ENCODE measurements around the gene GJA1. TPM values are rescaled to one million over a fixed set of nuclear protein-coding genes. Genes with fewer than 3 reads are reported as not detected.
A peak's percentile ranks its signal among the peaks of the same experiment; 100 is the strongest.

GJA1 gene
- total RNA-seq, 5 donors from 2014 or later (not counting 1 experiment from before 2014, with no cell fraction given), result 1.1 to 1.5 (median 1.4) TPM; not detected in 2

- ATAC-seq (replicated peaks in 1 of 4), result peak in 1 of 4 experiments; percentile 9
These were observed 920 bp downstream of the GJA1 start for GRCh38 chr6:121436274-121436857.

GRCh38 chr6:121436960-121437850 lies 1.8 kb downstream of the GJA1 start:
- Histone ChIP-seq H3K9me3 (no peaks in the 10 kb centered on the region), H3K4me3 (ENCODE audit: control insufficient read depth in 1 of 2, extremely low read depth in 1 of 2, low read length in 1 of 2) (peak overlapping the region; percentile 51 to 58), H3K27ac (ENCODE audit: low read length) (no peak overlapping the region), H3K4me1 (ENCODE audit: control insufficient read depth in 1 of 2, extremely low read depth in 1 of 2, insufficient read depth in 2 of 2, low read length in 2 of 2) (peaks cover 0 to 12% of the 10 kb centered on the region in 2 experiments), H3K36me3 (ENCODE audit: control insufficient read depth in 2 of 2, extremely low read depth in 1 of 2, insufficient read depth in 1 of 2, low read length in 1 of 2) (no peaks in the 10 kb centered on the region), H3K27me3 (replicated peaks in 1 of 2; ENCODE audit: control insufficient read depth in 2 of 2, extremely low read depth in 1 of 2, insufficient read depth in 2 of 2, low read length in 1 of 2) (peaks cover 18 to 23% of the 10 kb centered on the region in 2 experiments)
- CTCF ChIA-PET, result interaction anchor here (0.7 kb wide), 2 partner anchors 20 to 97 kb away, joined by 3 to 4 read pairs; no protein-coding TSS in a partner anchor
- DNase-seq, result peak in 4 of 35 experiments; percentile 7 to 13 (median 10)
- Mint-ChIP-seq H3K4me1 (peaks cover 23 to 26% (median 24%) of the 10 kb centered on the region in 3 donors), H3K36me3 (no peaks in the 10 kb centered on the region), H3K27me3 (peaks cover 18 to 31% of the 10 kb centered on the region in 2 donors), H3K27ac (no peak overlapping the region), H3K9me3 (no peaks in the 10 kb centered on the region), H3K4me3 (peak overlapping the region; percentile 78 to 82 (median 81))
- ATAC-seq (replicated peaks in 1 of 4), result peak in 2 of 4 experiments; percentile 26 to 45
- POLR2A ChIA-PET, result no interaction called here
- WGBS (ENCODE audit: insufficient coverage), result 8% methylated on average over 26 of the region's 45 CpGs

More at GRCh38 chr6:121436274-121436857, 920 bp downstream of the GJA1 start:
- ChIA-PET CTCF (interaction anchor here (0.7 kb wide), 2 partner anchors 19 to 98 kb away, joined by 3 to 4 read pairs; no protein-coding TSS in a partner anchor), POLR2A (no interaction called here)
- no peak for DNase-seq
- Mint-ChIP-seq H3K27me3 (peaks cover 18 to 31% of the 10 kb centered on the region in 2 donors), H3K4me1 (peaks cover 23 to 26% (median 24%) of the 10 kb centered on the region in 3 donors), H3K4me3 (peak overlapping the region; percentile 78 to 82 (median 81)), H3K27ac (no peak overlapping the region), H3K9me3 (no peaks in the 10 kb centered on the region), H3K36me3 (no peaks in the 10 kb centered on the region)
- 0% methylated on average over 3 of the region's 16 CpGs for WGBS (ENCODE audit: insufficient coverage)
- Histone ChIP-seq H3K27ac (ENCODE audit: low read length) (no peak overlapping the region), H3K9me3 (no peaks in the 10 kb centered on the region), H3K36me3 (ENCODE audit: control insufficient read depth in 2 of 2, extremely low read depth in 1 of 2, insufficient read depth in 1 of 2, low read length in 1 of 2) (no peaks in the 10 kb centered on the region), H3K4me3 (ENCODE audit: control insufficient read depth in 1 of 2, extremely low read depth in 1 of 2, low read length in 1 of 2) (peak overlapping the region; percentile 51 to 58), H3K4me1 (ENCODE audit: control insufficient read depth in 1 of 2, extremely low read depth in 1 of 2, insufficient read depth in 2 of 2, low read length in 2 of 2) (peaks cover 0 to 12% of the 10 kb centered on the region in 2 experiments), H3K27me3 (replicated peaks in 1 of 2; ENCODE audit: control insufficient read depth in 2 of 2, extremely low read depth in 1 of 2, insufficient read depth in 2 of 2, low read length in 1 of 2) (peaks cover 18 to 23% of the 10 kb centered on the region in 2 experiments)

- Mint-ChIP-seq H3K27ac (peak overlapping the region in 1 of 2 donors; percentile 67), H3K4me3 (peak overlapping the region; percentile 78 to 82 (median 81)), H3K4me1 (peaks cover 23 to 26% (median 24%) of the 10 kb centered on the region in 3 donors), H3K27me3 (peaks cover 18 to 31% of the 10 kb centered on the region in 2 donors), H3K36me3 (no peaks in the 10 kb centered on the region), H3K9me3 (no peaks in the 10 kb centered on the region)
- peaks cover 0 to 12% of the 10 kb centered on the region in 2 experiments for H3K4me1 ChIP-seq (ENCODE audit: control insufficient read depth in 1 of 2, extremely low read depth in 1 of 2, insufficient read depth in 2 of 2, low read length in 2 of 2)
- ATAC-seq (replicated peaks in 1 of 4), result no peak
- H3K36me3 ChIP-seq (ENCODE audit: control insufficient read depth in 2 of 2, extremely low read depth in 1 of 2, insufficient read depth in 1 of 2, low read length in 1 of 2), result no peaks in the 10 kb centered on the region
- H3K4me3 ChIP-seq (ENCODE audit: control insufficient read depth in 1 of 2, extremely low read depth in 1 of 2, low read length in 1 of 2), result peak overlapping the region in 1 of 2 donors; percentile 51
- peaks cover 18 to 23% of the 10 kb centered on the region in 2 experiments for H3K27me3 ChIP-seq (replicated peaks in 1 of 2; ENCODE audit: control insufficient read depth in 2 of 2, extremely low read depth in 1 of 2, insufficient read depth in 2 of 2, low read length in 1 of 2)
- H3K27ac ChIP-seq (ENCODE audit: low read length), result no peak overlapping the region
- ChIA-PET POLR2A (no interaction called here), CTCF (interaction anchor here in 1 of 2 donors (0.6 kb wide), 1 partner anchor 290 kb away, joined by 3 read pairs; no protein-coding TSS in a partner anchor)
- H3K9me3 ChIP-seq, result no peaks in the 10 kb centered on the region
- no peak for DNase-seq
- WGBS (ENCODE audit: insufficient coverage), result 6% methylated on average over 7 of the region's 18 CpGs
These were observed 2.6 kb downstream of the GJA1 start for GRCh38 chr6:121437851-121438651.

GRCh38 chr6:121438869-121439268 lies 3.4 kb downstream of the GJA1 start:
- peaks cover 18 to 31% of the 10 kb centered on the region in 2 donors for H3K27me3 Mint-ChIP-seq
- H3K4me3 ChIP-seq (ENCODE audit: control insufficient read depth in 1 of 2, extremely low read depth in 1 of 2, low read length in 1 of 2), result no peak overlapping the region

GRCh38 chr6:121439475-121439874 lies 4.0 kb downstream of the GJA1 start:
- Mint-ChIP-seq H3K9me3 (no peaks in the 10 kb centered on the region), H3K27me3 (peaks cover 18 to 30% of the 10 kb centered on the region in 2 donors), H3K27ac (no peak overlapping the region), H3K4me1 (peaks cover 23 to 26% (median 24%) of the 10 kb centered on the region in 3 donors), H3K4me3 (no peak overlapping the region), H3K36me3 (no peaks in the 10 kb centered on the region)
- Histone ChIP-seq H3K4me1 (ENCODE audit: control insufficient read depth in 1 of 2, extremely low read depth in 1 of 2, insufficient read depth in 2 of 2, low read length in 2 of 2) (peaks cover 0 to 12% of the 10 kb centered on the region in 2 experiments), H3K27ac (ENCODE audit: low read length) (no peak overlapping the region), H3K27me3 (replicated peaks in 1 of 2; ENCODE audit: control insufficient read depth in 2 of 2, extremely low read depth in 1 of 2, insufficient read depth in 2 of 2, low read length in 1 of 2) (peaks cover 18 to 22% of the 10 kb centered on the region in 2 experiments), H3K4me3 (ENCODE audit: control insufficient read depth in 1 of 2, extremely low read depth in 1 of 2, low read length in 1 of 2) (no peak overlapping the region), H3K9me3 (no peaks in the 10 kb centered on the region), H3K36me3 (ENCODE audit: control insufficient read depth in 2 of 2, extremely low read depth in 1 of 2, insufficient read depth in 1 of 2, low read length in 1 of 2) (no peaks in the 10 kb centered on the region)
- ATAC-seq (replicated peaks in 1 of 4) (no peak), DNase-seq (no peak)
- ChIA-PET CTCF (no interaction called here), POLR2A (no interaction called here)

More at GRCh38 chr6:121438869-121439268, 3.4 kb downstream of the GJA1 start:
- Mint-ChIP-seq H3K36me3 (no peaks in the 10 kb centered on the region), H3K4me1 (peaks cover 23 to 26% (median 24%) of the 10 kb centered on the region in 3 donors), H3K4me3 (no peak overlapping the region), H3K9me3 (no peaks in the 10 kb centered on the region), H3K27ac (no peak overlapping the region)
- no peaks in the 10 kb centered on the region for H3K9me3 ChIP-seq
- DNase-seq (no peak), ATAC-seq (replicated peaks in 1 of 4) (no peak)
- WGBS (ENCODE audit: insufficient coverage), result no CpG with 5 or more reads among the region's 3 CpGs
- peaks cover 0 to 12% of the 10 kb centered on the region in 2 experiments for H3K4me1 ChIP-seq (ENCODE audit: control insufficient read depth in 1 of 2, extremely low read depth in 1 of 2, insufficient read depth in 2 of 2, low read length in 2 of 2)
- peaks cover 18 to 23% of the 10 kb centered on the region in 2 experiments for H3K27me3 ChIP-seq (replicated peaks in 1 of 2; ENCODE audit: control insufficient read depth in 2 of 2, extremely low read depth in 1 of 2, insufficient read depth in 2 of 2, low read length in 1 of 2)
- ChIA-PET POLR2A (no interaction called here), CTCF (interaction anchor here in 1 of 2 donors (0.6 kb wide), 1 partner anchor 289 kb away, joined by 3 read pairs; no protein-coding TSS in a partner anchor)
- no peak overlapping the region for H3K27ac ChIP-seq (ENCODE audit: low read length)
- no peaks in the 10 kb centered on the region for H3K36me3 ChIP-seq (ENCODE audit: control insufficient read depth in 2 of 2, extremely low read depth in 1 of 2, insufficient read depth in 1 of 2, low read length in 1 of 2)
